Mesothelial cell of epicardium (in vitro differentiated cells): ENCODE measurements around the gene COL5A1. TPM values are rescaled to one million over a fixed set of nuclear protein-coding genes. Genes with fewer than 3 reads are reported as not detected.

ENCODE experiments used
- DNase-seq, 2 experiments: peaks; one replicate each; pipeline ENCODE4 v3.0.0; 2021; ENCODE audit warnings: low spot score in 2 of 2; ENCODE audit not compliant: unreplicated experiment in 2 of 2
- H3K27ac Mint-ChIP-seq: 2 replicates; pipeline ENCODE4 v1.8.0; 2021; ENCODE audit warnings: mixed read lengths
- H3K27me3 Mint-ChIP-seq: 2 replicates; pipeline ENCODE4 v1.8.0; 2021; ENCODE audit warnings: low read depth, mixed read lengths
- H3K36me3 Mint-ChIP-seq: 2 replicates; pipeline ENCODE4 v1.8.0; 2021; ENCODE audit warnings: mixed read lengths
- H3K4me1 Mint-ChIP-seq: 2 replicates; pipeline ENCODE4 v1.8.0; 2021; ENCODE audit warnings: mixed read lengths
- H3K4me3 Mint-ChIP-seq: 2 replicates; pipeline ENCODE4 v1.8.0; 2021; ENCODE audit warnings: mild to moderate bottlenecking, moderate library complexity, mixed read lengths
- H3K9me3 Mint-ChIP-seq: 2 replicates; pipeline ENCODE4 v1.8.0; 2021; ENCODE audit warnings: mixed read lengths
- CTCF ChIP-seq: fragments of 200-600 bp; sonication (generic); IDR thresholded peaks from one replicate; pipeline ENCODE4 v1.5.0; 2021; ENCODE audit warnings: antibody characterized with exemption; ENCODE audit not compliant: unreplicated experiment
- total RNA-seq: library from RNA; stranded (reverse); gene quantifications from 3 replicates; pipeline ENCODE4 v1.2.1, GENCODE V29; 2021

COL5A1 gene
- total RNA-seq, 1 donor from 2014 or later, result 605 TPM

DNA sequence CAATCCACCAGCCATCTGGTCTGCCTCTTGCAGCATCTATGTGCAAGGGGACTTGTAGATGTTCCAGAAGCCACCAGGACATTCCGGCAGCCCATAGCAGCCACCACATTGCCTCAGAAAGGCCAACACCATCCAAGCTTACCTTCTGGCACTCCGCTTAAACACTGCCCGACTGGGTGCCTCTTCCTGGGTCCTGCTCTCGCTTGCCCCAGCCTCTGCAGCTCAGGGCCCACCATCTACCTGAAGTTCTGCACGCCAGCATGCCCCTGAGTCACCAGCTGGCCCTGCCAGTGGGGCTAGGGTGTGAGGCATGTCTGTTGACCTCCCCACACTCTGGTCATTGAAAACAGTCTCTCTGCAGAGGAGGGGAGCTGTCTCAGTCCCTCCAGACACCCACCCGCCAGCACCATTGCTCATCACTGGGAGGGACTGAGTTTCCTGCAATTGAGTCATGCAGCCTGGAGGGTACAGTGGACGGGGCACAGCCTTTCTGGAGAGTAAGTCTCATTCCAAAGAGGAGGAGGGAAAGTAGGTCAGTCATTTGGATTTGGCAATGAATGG is 16.9 kb upstream of the COL5A1 start:
- H3K4me3 Mint-ChIP-seq, result no peak overlapping the region
- H3K4me1 Mint-ChIP-seq, result peaks cover 22% of the 10 kb centered on the region
- no peak for TF ChIP-seq CTCF
- H3K27me3 Mint-ChIP-seq, result no peaks in the 10 kb centered on the region
- H3K36me3 Mint-ChIP-seq, result no peaks in the 10 kb centered on the region
- H3K9me3 Mint-ChIP-seq, result no peaks in the 10 kb centered on the region
- DNase-seq, result no peak
- H3K27ac Mint-ChIP-seq, result peak overlapping the region; percentile 7

- Mint-ChIP-seq H3K27me3 (no peaks in the 10 kb centered on the region), H3K27ac (peak overlapping the region; percentile 93), H3K9me3 (no peaks in the 10 kb centered on the region), H3K4me3 (no peak overlapping the region), H3K36me3 (no peaks in the 10 kb centered on the region), H3K4me1 (peaks cover 22% of the 10 kb centered on the region)
- no peak for DNase-seq
- no peak for TF ChIP-seq CTCF
Observed at GRCh38 chr9:134625361-134626068, 16.1 kb upstream of the COL5A1 start.

DNA sequence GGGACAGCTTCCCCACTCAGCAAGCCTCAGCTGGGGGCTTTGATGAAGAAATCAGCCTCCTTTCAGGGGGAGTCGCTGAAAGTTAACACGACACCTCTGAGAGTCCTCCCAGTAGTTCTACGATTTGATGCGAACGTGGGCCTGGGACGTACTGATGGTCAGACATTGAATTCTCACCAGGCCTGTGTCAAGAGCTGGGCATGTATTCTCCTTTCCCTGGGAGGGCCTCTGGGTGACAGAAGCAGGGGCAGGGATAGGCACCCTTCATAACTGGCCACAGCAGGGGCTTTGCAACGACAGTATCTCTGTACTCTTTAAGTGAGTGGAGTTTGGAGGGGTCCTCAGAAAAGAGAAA is 15.6 kb upstream of the COL5A1 start:
- Mint-ChIP-seq H3K27ac (peak overlapping the region; percentile 93), H3K4me1 (peaks cover 22% of the 10 kb centered on the region)
- DNase-seq, result no peak

GRCh38 chr9:134626571-134627416 is 14.8 kb upstream of the COL5A1 start:
- peak overlapping the region; percentile 93 for H3K27ac Mint-ChIP-seq
- DNase-seq, result no peak
- H3K27me3 Mint-ChIP-seq, result no peaks in the 10 kb centered on the region
- no peaks in the 10 kb centered on the region for H3K9me3 Mint-ChIP-seq
- peaks cover 22% of the 10 kb centered on the region for H3K4me1 Mint-ChIP-seq
- TF ChIP-seq CTCF, result no peak
- H3K36me3 Mint-ChIP-seq, result no peaks in the 10 kb centered on the region
- H3K4me3 Mint-ChIP-seq, result no peak overlapping the region

More for the DNA sequence above, 15.6 kb upstream of the COL5A1 start:
- no peak overlapping the region for H3K4me3 Mint-ChIP-seq
- no peaks in the 10 kb centered on the region for H3K27me3 Mint-ChIP-seq
- no peaks in the 10 kb centered on the region for H3K9me3 Mint-ChIP-seq
- H3K36me3 Mint-ChIP-seq, result no peaks in the 10 kb centered on the region
- TF ChIP-seq CTCF, result no peak

GRCh38 chr9:134627417-134628353 is 13.9 kb upstream of the COL5A1 start:
- H3K27ac Mint-ChIP-seq, result no peak overlapping the region
- no peak overlapping the region for H3K4me3 Mint-ChIP-seq
- no peaks in the 10 kb centered on the region for H3K36me3 Mint-ChIP-seq
- no peak for TF ChIP-seq CTCF
- DNase-seq, result no peak
- H3K4me1 Mint-ChIP-seq, result peaks cover 22% of the 10 kb centered on the region
- H3K27me3 Mint-ChIP-seq, result no peaks in the 10 kb centered on the region
- no peaks in the 10 kb centered on the region for H3K9me3 Mint-ChIP-seq
